Measurements from ENCODE around the gene OR5K4. TPM values are rescaled to one million over a fixed set of nuclear protein-coding genes. Genes with fewer than 3 reads are reported as not detected.

The OR5K4 gene
- total RNA-seq, 1 experiment from 2014 or later = not detected

DNA sequence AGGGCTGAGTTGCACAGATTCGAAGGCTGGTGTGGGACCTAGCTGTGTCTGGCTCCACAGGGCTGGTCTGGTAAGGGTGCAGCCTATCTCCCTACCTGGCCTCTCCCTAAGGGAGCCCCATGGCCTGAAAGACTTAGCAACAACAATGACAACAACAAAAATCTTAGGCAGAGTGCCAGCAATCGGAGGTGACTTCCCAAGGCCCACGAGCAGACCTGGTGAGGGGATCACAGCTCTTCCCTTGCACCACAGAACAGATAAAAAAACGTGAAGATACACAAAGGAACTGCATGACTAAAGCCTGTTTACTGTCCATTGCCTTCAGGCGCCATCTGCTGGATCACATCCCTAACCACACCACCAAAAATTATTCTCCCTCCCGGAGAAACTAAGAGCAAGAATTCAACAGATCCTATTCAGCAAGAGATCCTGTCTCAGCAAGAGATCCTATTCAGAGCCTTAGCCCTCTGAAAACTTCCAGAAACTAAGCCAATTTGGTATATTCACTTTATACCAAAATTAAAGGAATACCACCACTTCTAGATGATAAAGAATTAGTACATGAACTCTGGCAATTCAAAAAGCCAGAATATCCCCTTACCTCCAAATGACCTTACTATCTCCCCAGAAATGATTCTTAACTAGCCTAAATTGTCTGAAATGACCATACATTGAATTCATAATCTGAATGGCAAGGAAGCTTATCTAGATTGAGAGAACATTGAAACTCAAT is 24.1 kb upstream of the OR5K4 start:
- Mint-ChIP-seq H3K9me3 (ENCODE audit: unreplicated experiment) (no peaks in the 10 kb centered on the region), H3K4me3 (ENCODE audit: unreplicated experiment) (no peak overlapping the region), H3K27ac (ENCODE audit: low read depth, unreplicated experiment) (no peak overlapping the region), H3K4me1 (ENCODE audit: insufficient read depth, unreplicated experiment) (no peaks in the 10 kb centered on the region), H3K36me3 (ENCODE audit: insufficient read depth, unreplicated experiment) (no peaks in the 10 kb centered on the region), H3K27me3 (ENCODE audit: insufficient read depth, unreplicated experiment) (peaks cover 91% of the 10 kb centered on the region)
- TF ChIP-seq, protein P1, sequence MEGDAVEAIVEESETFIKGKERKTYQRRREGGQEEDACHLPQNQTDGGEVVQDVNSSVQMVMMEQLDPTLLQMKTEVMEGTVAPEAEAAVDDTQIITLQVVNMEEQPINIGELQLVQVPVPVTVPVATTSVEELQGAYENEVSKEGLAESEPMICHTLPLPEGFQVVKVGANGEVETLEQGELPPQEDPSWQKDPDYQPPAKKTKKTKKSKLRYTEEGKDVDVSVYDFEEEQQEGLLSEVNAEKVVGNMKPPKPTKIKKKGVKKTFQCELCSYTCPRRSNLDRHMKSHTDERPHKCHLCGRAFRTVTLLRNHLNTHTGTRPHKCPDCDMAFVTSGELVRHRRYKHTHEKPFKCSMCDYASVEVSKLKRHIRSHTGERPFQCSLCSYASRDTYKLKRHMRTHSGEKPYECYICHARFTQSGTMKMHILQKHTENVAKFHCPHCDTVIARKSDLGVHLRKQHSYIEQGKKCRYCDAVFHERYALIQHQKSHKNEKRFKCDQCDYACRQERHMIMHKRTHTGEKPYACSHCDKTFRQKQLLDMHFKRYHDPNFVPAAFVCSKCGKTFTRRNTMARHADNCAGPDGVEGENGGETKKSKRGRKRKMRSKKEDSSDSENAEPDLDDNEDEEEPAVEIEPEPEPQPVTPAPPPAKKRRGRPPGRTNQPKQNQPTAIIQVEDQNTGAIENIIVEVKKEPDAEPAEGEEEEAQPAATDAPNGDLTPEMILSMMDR (IDR thresholded peaks at IDR 0.05; ENCODE audit: unreplicated experiment) = peak; percentile 75
- POLR2A ChIA-PET = interaction anchor here (1.5 kb wide), 1 partner anchor 10 kb away, joined by 3 read pairs; no protein-coding TSS in a partner anchor
- peak; percentile 69 for DNase-seq (ENCODE audit: unreplicated experiment)
- CTCF ChIA-PET = interaction anchor here (0.5 to 3.8 kb wide), 67 partner anchors 9 to 692 kb away, joined by 3 to 82 read pairs (median 3); partner anchors contain the start of genes ARL6 and OR5H15
- intact Hi-C loops (cut with micrococcal nuclease) = loop anchor here (1.0 kb wide), 3 partner anchors 141 to 290 kb away; no protein-coding TSS in a partner anchor
- no TSS peak for BruUV-seq (replicated peaks)

- CTCF ChIA-PET = interaction anchor here (0.5 to 3.8 kb wide), 3 partner anchors 12 to 773 kb away, joined by 3 to 82 read pairs (median 10); no protein-coding TSS in a partner anchor
- TF ChIP-seq, protein P1 (IDR thresholded peaks at IDR 0.05; ENCODE audit: unreplicated experiment) = no peak
- Mint-ChIP-seq H3K27me3 (ENCODE audit: insufficient read depth, unreplicated experiment) (peaks cover 84% of the 10 kb centered on the region), H3K4me1 (ENCODE audit: insufficient read depth, unreplicated experiment) (no peaks in the 10 kb centered on the region), H3K9me3 (ENCODE audit: unreplicated experiment) (no peaks in the 10 kb centered on the region), H3K36me3 (ENCODE audit: insufficient read depth, unreplicated experiment) (no peaks in the 10 kb centered on the region), H3K4me3 (ENCODE audit: unreplicated experiment) (no peak overlapping the region), H3K27ac (ENCODE audit: low read depth, unreplicated experiment) (no peak overlapping the region)
- intact Hi-C loops (cut with micrococcal nuclease) = no loop called here
- POLR2A ChIA-PET = interaction anchor here (0.5 kb wide), 1 partner anchor 172 kb away, joined by 3 read pairs; no protein-coding TSS in a partner anchor
- DNase-seq (ENCODE audit: unreplicated experiment) = no peak
- no TSS peak for BruUV-seq (replicated peaks)
These were observed 22.3 kb upstream of the OR5K4 start for GRCh38 chr3:98331329-98331728.

DNA sequence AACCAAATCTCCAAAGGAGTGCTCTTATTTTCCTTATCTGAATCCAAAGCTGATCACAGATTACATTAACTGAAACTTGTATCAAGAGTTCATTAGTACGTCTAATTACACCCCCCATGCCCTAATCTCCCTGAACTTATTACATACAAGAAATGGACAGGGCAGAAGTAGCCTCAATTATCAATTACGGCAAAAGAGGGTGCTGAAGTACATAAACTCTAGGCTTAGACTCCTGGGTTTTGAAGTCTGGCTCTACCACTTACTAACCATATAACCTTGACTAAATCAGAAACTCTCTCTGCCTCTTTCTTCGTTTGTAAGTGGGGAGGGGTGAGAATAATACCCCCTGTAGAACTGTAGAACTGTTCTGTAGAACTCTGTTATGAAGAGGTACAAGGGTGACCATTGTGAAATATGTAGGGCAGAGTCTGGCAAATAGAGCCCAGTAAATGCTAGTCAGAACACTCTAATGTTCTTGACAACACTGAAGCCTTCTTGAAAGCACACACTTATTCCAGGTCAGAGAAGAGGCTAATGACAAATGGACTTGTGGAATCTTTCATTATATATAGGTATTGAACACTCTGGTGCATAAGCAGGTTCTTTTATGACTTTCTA is 19.6 kb upstream of the OR5K4 start:
- Mint-ChIP-seq H3K27ac (ENCODE audit: low read depth, unreplicated experiment) (no peak overlapping the region), H3K27me3 (ENCODE audit: insufficient read depth, unreplicated experiment) (peaks cover 72% of the 10 kb centered on the region), H3K9me3 (ENCODE audit: unreplicated experiment) (no peaks in the 10 kb centered on the region), H3K36me3 (ENCODE audit: insufficient read depth, unreplicated experiment) (no peaks in the 10 kb centered on the region), H3K4me3 (ENCODE audit: unreplicated experiment) (no peak overlapping the region), H3K4me1 (ENCODE audit: insufficient read depth, unreplicated experiment) (no peaks in the 10 kb centered on the region)
- BruUV-seq (replicated peaks) = no TSS peak
- POLR2A ChIA-PET = no interaction called here
- DNase-seq (ENCODE audit: unreplicated experiment) = no peak
- CTCF ChIA-PET = interaction anchor here (0.6 to 2.8 kb wide), 5 partner anchors 9 to 295 kb away, joined by 3 to 13 read pairs (median 4); no protein-coding TSS in a partner anchor
- intact Hi-C loops (cut with micrococcal nuclease) = no loop called here
- TF ChIP-seq, protein P1 (IDR thresholded peaks at IDR 0.05; ENCODE audit: unreplicated experiment) = no peak

DNA sequence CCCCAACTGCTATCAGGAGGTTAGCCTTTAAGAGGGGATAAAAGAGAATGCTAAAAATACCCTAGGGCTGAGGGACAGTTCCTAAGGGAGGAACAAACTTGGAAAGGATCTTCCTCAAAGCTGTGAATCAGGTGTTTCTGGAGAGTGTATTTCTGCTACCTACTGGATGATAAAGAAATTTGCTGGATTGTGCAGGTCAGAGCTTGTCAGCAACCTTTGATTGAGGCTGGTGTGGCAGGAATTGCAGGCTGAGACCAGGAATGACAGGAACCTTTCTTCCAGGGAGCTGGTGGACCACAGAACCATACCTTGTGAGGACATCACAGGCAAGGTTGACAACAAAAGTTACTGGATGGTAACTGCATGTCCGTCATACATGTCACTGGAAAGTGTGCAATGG is 14.6 kb upstream of the OR5K4 start:
- peaks cover 3% of the 10 kb centered on the region for H3K4me1 Mint-ChIP-seq (ENCODE audit: insufficient read depth, unreplicated experiment)
- CTCF ChIA-PET = interaction anchor here (1.1 to 2.8 kb wide), 2 partner anchors 9 to 300 kb away, joined by 3 to 20 read pairs; no protein-coding TSS in a partner anchor

More for the DNA sequence above, 14.6 kb upstream of the OR5K4 start:
- H3K9me3 Mint-ChIP-seq (ENCODE audit: unreplicated experiment) = no peaks in the 10 kb centered on the region
- no peak overlapping the region for H3K4me3 Mint-ChIP-seq (ENCODE audit: unreplicated experiment)
- no TSS peak for BruUV-seq (replicated peaks)
- TF ChIP-seq, protein P1 (IDR thresholded peaks at IDR 0.05; ENCODE audit: unreplicated experiment) = no peak
- no peak for DNase-seq (ENCODE audit: unreplicated experiment)
- no peak overlapping the region for H3K27ac Mint-ChIP-seq (ENCODE audit: low read depth, unreplicated experiment)
- peaks cover 64% of the 10 kb centered on the region for H3K27me3 Mint-ChIP-seq (ENCODE audit: insufficient read depth, unreplicated experiment)
- POLR2A ChIA-PET = interaction anchor here (0.6 to 1.1 kb wide), 2 partner anchors 9 to 431 kb away, joined by 3 read pairs; no protein-coding TSS in a partner anchor
- intact Hi-C loops (cut with micrococcal nuclease) = no loop called here
- H3K36me3 Mint-ChIP-seq (ENCODE audit: insufficient read depth, unreplicated experiment) = no peaks in the 10 kb centered on the region
